ENCODE measurements around the gene SYTL2. TPM values are rescaled to one million over a fixed set of nuclear protein-coding genes. Genes with fewer than 3 reads are reported as not detected.
A peak's percentile ranks its signal among the peaks of the same experiment; 100 is the strongest.

Gene SYTL2
- total RNA-seq, 2 donors from 2014 or later = 28.3 to 55.3 TPM

DNA sequence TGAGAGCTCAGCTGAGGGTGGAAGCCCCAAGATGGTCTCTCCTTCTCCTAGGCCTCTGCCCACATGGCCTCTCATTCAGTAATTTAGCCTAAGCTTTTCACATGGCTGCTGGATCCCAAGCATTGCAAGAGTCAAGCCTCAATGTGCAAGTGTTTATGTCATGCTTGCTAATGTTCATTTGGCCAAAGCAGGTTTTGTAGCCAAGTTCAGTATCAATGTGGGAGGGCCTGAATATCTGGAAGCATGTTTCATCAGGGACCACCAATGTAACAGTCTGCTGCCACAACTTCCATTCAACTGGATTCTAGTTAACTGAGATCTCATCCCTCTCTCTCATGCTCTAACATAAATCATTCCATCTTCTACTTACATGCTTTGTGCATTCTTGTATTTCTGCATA, 8.5 kb upstream of the SYTL2 start:
- Histone ChIP-seq H3K36me3 (replicated peaks in 1 of 2; ENCODE audit: insufficient read depth in 1 of 2, low read depth in 2 of 2) (no peaks in the 10 kb centered on the region), H3K4me1 (peaks cover 8% of the 10 kb centered on the region), H3K9me3 (no peaks in the 10 kb centered on the region), H3K27me3 (no peaks in the 10 kb centered on the region), H3K27ac (no peak overlapping the region), H3K4me3 (no peak overlapping the region)
- intact Hi-C loops (cut with DNase I) = no loop called here
- TF ChIP-seq, protein P1, sequence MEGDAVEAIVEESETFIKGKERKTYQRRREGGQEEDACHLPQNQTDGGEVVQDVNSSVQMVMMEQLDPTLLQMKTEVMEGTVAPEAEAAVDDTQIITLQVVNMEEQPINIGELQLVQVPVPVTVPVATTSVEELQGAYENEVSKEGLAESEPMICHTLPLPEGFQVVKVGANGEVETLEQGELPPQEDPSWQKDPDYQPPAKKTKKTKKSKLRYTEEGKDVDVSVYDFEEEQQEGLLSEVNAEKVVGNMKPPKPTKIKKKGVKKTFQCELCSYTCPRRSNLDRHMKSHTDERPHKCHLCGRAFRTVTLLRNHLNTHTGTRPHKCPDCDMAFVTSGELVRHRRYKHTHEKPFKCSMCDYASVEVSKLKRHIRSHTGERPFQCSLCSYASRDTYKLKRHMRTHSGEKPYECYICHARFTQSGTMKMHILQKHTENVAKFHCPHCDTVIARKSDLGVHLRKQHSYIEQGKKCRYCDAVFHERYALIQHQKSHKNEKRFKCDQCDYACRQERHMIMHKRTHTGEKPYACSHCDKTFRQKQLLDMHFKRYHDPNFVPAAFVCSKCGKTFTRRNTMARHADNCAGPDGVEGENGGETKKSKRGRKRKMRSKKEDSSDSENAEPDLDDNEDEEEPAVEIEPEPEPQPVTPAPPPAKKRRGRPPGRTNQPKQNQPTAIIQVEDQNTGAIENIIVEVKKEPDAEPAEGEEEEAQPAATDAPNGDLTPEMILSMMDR (IDR thresholded peaks at IDR 0.05) = no peak
- no peak for TF ChIP-seq POLR2A (IDR thresholded peaks at IDR 0.05)
- DNase-seq (no peak), ATAC-seq (no peak)

DNA sequence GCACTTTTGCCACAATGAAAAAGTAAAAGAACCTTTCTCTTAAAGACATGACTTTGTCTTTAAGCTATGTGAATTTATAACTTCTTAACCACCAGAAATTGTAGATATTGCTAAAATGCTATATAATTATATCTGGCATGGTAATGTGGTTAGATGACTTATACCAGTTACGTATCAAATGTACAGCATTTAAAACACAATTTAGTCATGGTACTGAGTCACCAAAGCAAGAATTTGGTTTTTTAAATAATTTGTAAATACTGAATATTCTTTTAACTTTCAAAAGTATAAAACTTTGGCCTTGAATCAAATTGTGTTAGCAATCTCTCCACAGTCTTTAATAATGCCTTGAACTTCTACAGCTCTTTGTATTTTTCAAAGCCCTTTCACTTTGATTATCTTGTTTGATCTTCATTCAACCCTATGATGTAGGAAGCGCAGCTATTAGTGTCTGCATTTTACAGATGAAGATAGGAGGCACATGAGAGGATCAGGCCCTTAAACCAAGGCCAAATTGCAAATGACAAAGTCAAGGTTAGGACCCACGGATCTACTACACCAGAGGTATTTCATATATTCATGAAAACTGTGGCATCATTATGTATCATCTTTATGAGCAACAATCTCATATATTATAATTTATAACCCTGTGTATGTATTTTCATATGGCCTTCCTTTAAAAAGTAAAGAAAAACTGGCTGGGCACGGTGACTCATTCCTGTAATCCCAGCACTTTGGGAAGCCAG, 4.4 kb upstream of the SYTL2 start:
- ATAC-seq (no peak), DNase-seq (no peak)
- no peaks in the 10 kb centered on the region for H3K36me3 ChIP-seq (replicated peaks in 1 of 2; ENCODE audit: insufficient read depth in 1 of 2, low read depth in 2 of 2)
- peaks cover 10% of the 10 kb centered on the region for H3K4me1 ChIP-seq
- TF ChIP-seq, protein P1 (IDR thresholded peaks at IDR 0.05) = no peak
- TF ChIP-seq POLR2A (IDR thresholded peaks at IDR 0.05) = no peak
- H3K4me3 ChIP-seq = no peak overlapping the region
- no peaks in the 10 kb centered on the region for H3K9me3 ChIP-seq
- no peaks in the 10 kb centered on the region for H3K27me3 ChIP-seq
- H3K27ac ChIP-seq = no peak overlapping the region
- intact Hi-C loops (cut with DNase I) = no loop called here
- 86 to 87% methylated on average over 4 of the region's 4 CpGs for WGBS, 2 donors

DNA sequence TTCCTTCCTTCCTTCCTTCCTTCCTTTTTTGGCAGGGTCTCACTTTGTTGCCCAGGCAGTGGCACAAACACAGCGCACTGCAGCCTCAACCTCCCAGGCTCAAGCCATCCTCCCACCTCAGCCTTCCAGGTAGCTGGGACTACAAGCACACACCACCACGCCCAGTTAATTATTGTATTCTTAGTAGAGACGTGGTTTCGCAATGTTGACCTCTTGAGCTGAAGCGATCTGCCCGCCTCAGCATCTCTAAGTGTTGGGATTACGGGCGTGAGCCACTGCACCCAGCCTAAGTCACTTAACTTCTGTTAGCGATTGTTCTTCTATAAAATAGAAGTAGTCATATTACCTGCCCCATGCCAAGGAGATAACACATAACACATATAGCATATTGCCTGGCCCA, 2.8 kb upstream of the SYTL2 start:
- Histone ChIP-seq H3K4me3 (no peak overlapping the region), H3K27me3 (no peaks in the 10 kb centered on the region), H3K36me3 (replicated peaks in 1 of 2; ENCODE audit: insufficient read depth in 1 of 2, low read depth in 2 of 2) (no peaks in the 10 kb centered on the region), H3K27ac (no peak overlapping the region), H3K4me1 (peaks cover 16% of the 10 kb centered on the region), H3K9me3 (no peaks in the 10 kb centered on the region)
- ATAC-seq (no peak), DNase-seq (no peak)
- no peak for TF ChIP-seq POLR2A (IDR thresholded peaks at IDR 0.05)
- TF ChIP-seq, protein P1 (IDR thresholded peaks at IDR 0.05) = no peak
- intact Hi-C loops (cut with DNase I) = no loop called here
- 93 to 95% methylated on average over 9 of the region's 9 CpGs for WGBS, 2 donors

DNA sequence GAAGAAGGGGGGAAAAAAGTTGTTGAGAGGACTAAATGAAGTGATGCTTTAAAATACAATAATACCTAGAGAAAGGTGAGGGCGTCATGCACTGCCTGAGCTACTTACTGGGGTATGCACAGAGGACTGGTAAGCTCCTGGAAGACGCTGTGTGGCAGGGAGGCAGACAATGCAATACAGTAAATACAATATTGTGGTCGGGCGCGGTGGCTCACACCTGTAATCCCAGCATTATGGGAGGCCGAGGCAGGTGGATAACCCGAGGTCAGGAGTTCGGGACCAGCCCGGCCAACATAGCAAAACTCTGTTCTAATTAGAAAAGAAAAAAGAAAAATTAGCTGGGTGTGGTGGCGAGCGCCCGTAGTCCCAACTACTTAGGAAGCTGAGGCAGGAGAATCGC, 683 bp upstream of the SYTL2 start:
- ATAC-seq (no peak), DNase-seq (no peak)
- intact Hi-C loops (cut with DNase I) = no loop called here
- no peak overlapping the region for H3K4me3 ChIP-seq
- 72 to 76% methylated on average over 13 of the region's 13 CpGs for WGBS, 2 donors
- H3K9me3 ChIP-seq = no peaks in the 10 kb centered on the region
- no peak for TF ChIP-seq POLR2A (IDR thresholded peaks at IDR 0.05)
- TF ChIP-seq, protein P1 (IDR thresholded peaks at IDR 0.05) = no peak
- H3K27ac ChIP-seq = no peak overlapping the region
- peaks cover 16% of the 10 kb centered on the region for H3K4me1 ChIP-seq
- H3K36me3 ChIP-seq (replicated peaks in 1 of 2; ENCODE audit: insufficient read depth in 1 of 2, low read depth in 2 of 2) = no peaks in the 10 kb centered on the region
- H3K27me3 ChIP-seq = no peaks in the 10 kb centered on the region

DNA sequence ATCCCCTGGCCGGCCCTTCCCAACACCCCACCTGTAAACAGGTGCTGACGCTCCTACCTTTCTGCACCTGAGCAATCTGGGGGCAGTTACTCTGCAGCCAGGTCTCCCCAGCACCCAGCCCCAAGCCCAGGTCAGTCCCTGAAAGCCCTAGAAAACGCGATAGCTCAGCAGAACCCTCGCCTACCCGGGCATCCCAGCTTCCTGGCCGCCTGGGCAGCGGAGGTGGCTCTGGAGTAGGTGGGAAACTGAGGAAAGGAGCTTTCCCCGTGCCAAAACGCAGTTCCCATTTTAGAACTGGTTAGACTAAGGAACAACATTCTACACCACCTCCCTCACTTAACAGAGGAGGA, 445 bp downstream of the SYTL2 start:
- 6 to 36% methylated on average over 3 to 10 of the region's 10 CpGs for WGBS, 2 donors
- Histone ChIP-seq H3K27ac (no peak overlapping the region), H3K4me1 (peaks cover 16% of the 10 kb centered on the region), H3K36me3 (replicated peaks in 1 of 2; ENCODE audit: insufficient read depth in 1 of 2, low read depth in 2 of 2) (no peaks in the 10 kb centered on the region), H3K9me3 (no peaks in the 10 kb centered on the region), H3K4me3 (peak overlapping the region; percentile 10 to 30), H3K27me3 (no peaks in the 10 kb centered on the region)
- peak in 1 of 4 donors; percentile 10 for DNase-seq
- ATAC-seq = no peak
- no peak for TF ChIP-seq POLR2A (IDR thresholded peaks at IDR 0.05)
- intact Hi-C loops (cut with DNase I) = no loop called here
